Breast epithelium (tissue), 3 donors: ENCODE measurements around the gene KIF22.

ENCODE experiments used
- POLR2A ChIP-seq: fragments of 450-650 bp; IDR thresholded peaks from one replicate; pipeline ENCODE4 v1.6.1; 2016; ENCODE audit warnings: antibody characterized with exemption, mild to moderate bottlenecking, moderate library complexity
- POLR2AphosphoS5 ChIP-seq, 3 donors: sonication (generic); formaldehyde crosslinking; IDR thresholded peaks; one replicate each; pipeline ENCODE4 v1.6.1; 2017; ENCODE audit warnings: antibody characterized with exemption in 3 of 3
- TF ChIP-seq, protein P1 (sequence below), 3 donors: fragments of 450-650 bp; IDR thresholded peaks; one replicate each; pipeline ENCODE4 v1.5.1; 2016 to 2017; ENCODE audit warnings: antibody characterized with exemption in 3 of 3, mild to moderate bottlenecking in 3 of 3, moderate library complexity in 3 of 3

DNA sequence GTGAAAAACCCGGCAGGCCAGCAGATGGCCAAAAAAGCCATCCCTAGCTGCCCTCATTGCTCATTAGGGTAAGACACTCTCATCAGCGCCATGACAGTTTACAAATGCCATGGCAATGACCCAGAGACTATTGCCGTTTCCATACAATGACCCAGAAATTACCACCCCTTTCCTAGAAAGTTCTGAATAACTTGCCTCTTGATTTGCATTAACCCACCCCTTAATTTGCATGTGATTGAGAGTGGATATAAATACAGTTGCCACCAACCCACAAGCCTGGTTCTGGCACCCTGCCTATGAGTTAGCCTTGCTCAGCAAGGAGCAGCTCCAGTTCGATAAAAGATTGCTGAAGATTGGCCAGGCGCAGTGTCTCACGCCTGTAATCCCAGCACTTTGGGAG, 28.7 kb upstream of the KIF22 start:
- TF ChIP-seq, protein P1, sequence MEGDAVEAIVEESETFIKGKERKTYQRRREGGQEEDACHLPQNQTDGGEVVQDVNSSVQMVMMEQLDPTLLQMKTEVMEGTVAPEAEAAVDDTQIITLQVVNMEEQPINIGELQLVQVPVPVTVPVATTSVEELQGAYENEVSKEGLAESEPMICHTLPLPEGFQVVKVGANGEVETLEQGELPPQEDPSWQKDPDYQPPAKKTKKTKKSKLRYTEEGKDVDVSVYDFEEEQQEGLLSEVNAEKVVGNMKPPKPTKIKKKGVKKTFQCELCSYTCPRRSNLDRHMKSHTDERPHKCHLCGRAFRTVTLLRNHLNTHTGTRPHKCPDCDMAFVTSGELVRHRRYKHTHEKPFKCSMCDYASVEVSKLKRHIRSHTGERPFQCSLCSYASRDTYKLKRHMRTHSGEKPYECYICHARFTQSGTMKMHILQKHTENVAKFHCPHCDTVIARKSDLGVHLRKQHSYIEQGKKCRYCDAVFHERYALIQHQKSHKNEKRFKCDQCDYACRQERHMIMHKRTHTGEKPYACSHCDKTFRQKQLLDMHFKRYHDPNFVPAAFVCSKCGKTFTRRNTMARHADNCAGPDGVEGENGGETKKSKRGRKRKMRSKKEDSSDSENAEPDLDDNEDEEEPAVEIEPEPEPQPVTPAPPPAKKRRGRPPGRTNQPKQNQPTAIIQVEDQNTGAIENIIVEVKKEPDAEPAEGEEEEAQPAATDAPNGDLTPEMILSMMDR (IDR thresholded peaks at IDR 0.05), result no peak
- no peak for TF ChIP-seq POLR2A
- TF ChIP-seq POLR2AphosphoS5 (IDR thresholded peaks at IDR 0.05), result no peak
